MCF 10A (cell line): Measurements from ENCODE around the gene FLYWCH1. TPM values are rescaled to one million over a fixed set of nuclear protein-coding genes. Genes with fewer than 3 reads are reported as not detected.

Experiments
- BruUV-seq: library from RNA; stranded (reverse); fragments of 400-500 nt; replicated peaks from 2 replicates; lab custom pipeline; 2021; lab: Mats Ljungman, UMichigan
- CTCF ChIA-PET: fragments of 300-600 bp; sonication (Branson Sonifier 250); formaldehyde crosslinking; extraction: SDS; loops from one replicate; lab custom pipeline; 2021; ENCODE audit warnings: antibody characterized with exemption, inconsistent platforms; lab: Yijun Ruan, JAX
- POLR2A ChIA-PET: fragments of 300-600, 350-650 bp; sonication (Branson Sonifier 250); formaldehyde crosslinking; extraction: SDS; loops from one replicate; lab custom pipeline; 2020; ENCODE audit warnings: antibody characterized with exemption, inconsistent platforms; lab: Yijun Ruan, JAX
- DNase-seq: peaks from one replicate; pipeline ENCODE4 v3.0.0-alpha.2; 2018; ENCODE audit not compliant: unreplicated experiment
- H3K27ac Mint-ChIP-seq: one replicate; pipeline ENCODE4 v1.8.0; 2022; ENCODE audit warnings: mild to moderate bottlenecking, low read depth, mixed read lengths; ENCODE audit not compliant: unreplicated experiment
- H3K27me3 Mint-ChIP-seq: one replicate; pipeline ENCODE4 v1.8.0; 2022; ENCODE audit warnings: mixed read lengths; ENCODE audit not compliant: insufficient read depth, unreplicated experiment
- H3K36me3 Mint-ChIP-seq: one replicate; pipeline ENCODE4 v1.8.0; 2022; ENCODE audit warnings: mild to moderate bottlenecking, moderate library complexity, mixed read lengths; ENCODE audit not compliant: insufficient read depth, unreplicated experiment
- H3K4me1 Mint-ChIP-seq: one replicate; pipeline ENCODE4 v1.8.0; 2022; ENCODE audit warnings: mixed read lengths; ENCODE audit not compliant: insufficient read depth, unreplicated experiment
- H3K4me3 Mint-ChIP-seq: one replicate; pipeline ENCODE4 v1.8.0; 2022; ENCODE audit warnings: mild to moderate bottlenecking, moderate library complexity, mixed read lengths; ENCODE audit not compliant: unreplicated experiment
- H3K9me3 Mint-ChIP-seq: one replicate; pipeline ENCODE4 v1.8.0; 2022; ENCODE audit warnings: mixed read lengths; ENCODE audit not compliant: unreplicated experiment
- CTCF ChIP-seq: fragments of 200-600 bp; IDR thresholded peaks from one replicate; pipeline ENCODE4 v1.8.0; 2022; ENCODE audit warnings: antibody characterized with exemption, mild to moderate bottlenecking; ENCODE audit not compliant: unreplicated experiment
- intact Hi-C: fragments of 100-400 bp; cut with micrococcal nuclease; formaldehyde crosslinking; loops from 2 replicates; pipeline ENCODE4 v1.14.1; 2022
- total RNA-seq: library from RNA; stranded (reverse); gene quantifications from 2 replicates; pipeline ENCODE4 v1.2.3, GENCODE V29; 2022

FLYWCH1 gene
- total RNA-seq, 1 experiment from 2014 or later, result 76.3 TPM

- DNase-seq, result no peak
- BruUV-seq, result no TSS peak
- no peaks in the 10 kb centered on the region for H3K9me3 Mint-ChIP-seq
- intact Hi-C loops, result no loop called here
- H3K4me3 Mint-ChIP-seq, result no peak overlapping the region
- H3K27me3 Mint-ChIP-seq, result peaks cover 11% of the 10 kb centered on the region
- peaks cover under 1% of the 10 kb centered on the region for H3K36me3 Mint-ChIP-seq
- POLR2A ChIA-PET, result no interaction called here
- no peak overlapping the region for H3K27ac Mint-ChIP-seq
- H3K4me1 Mint-ChIP-seq, result peaks cover 9% of the 10 kb centered on the region
- CTCF ChIA-PET, result no interaction called here
- TF ChIP-seq CTCF, result no peak
Measured at GRCh38 chr16:2954656-2955381, 43.1 kb downstream of the FLYWCH1 start.

- Mint-ChIP-seq H3K4me1 (peaks cover 9% of the 10 kb centered on the region), H3K4me3 (no peak overlapping the region), H3K36me3 (no peaks in the 10 kb centered on the region), H3K9me3 (no peaks in the 10 kb centered on the region), H3K27ac (no peak overlapping the region), H3K27me3 (peaks cover 11% of the 10 kb centered on the region)
- no TSS peak for BruUV-seq
- ChIA-PET POLR2A (no interaction called here), CTCF (no interaction called here)
- no peak for TF ChIP-seq CTCF
- no peak for DNase-seq
- intact Hi-C loops, result no loop called here
Measured at GRCh38 chr16:2955438-2955778, 43.7 kb downstream of the FLYWCH1 start.

GRCh38 chr16:2955779-2956578, 44.2 kb downstream of the FLYWCH1 start:
- ChIA-PET POLR2A (no interaction called here), CTCF (interaction anchor here (0.7 kb wide), 1 partner anchor 16 kb away, joined by 3 read pairs; no protein-coding TSS in a partner anchor)
- Mint-ChIP-seq H3K27me3 (peaks cover 11% of the 10 kb centered on the region), H3K27ac (no peak overlapping the region), H3K4me1 (peaks cover 9% of the 10 kb centered on the region), H3K4me3 (no peak overlapping the region), H3K36me3 (no peaks in the 10 kb centered on the region), H3K9me3 (no peaks in the 10 kb centered on the region)
- TF ChIP-seq CTCF, result no peak
- no peak for DNase-seq
- intact Hi-C loops, result no loop called here
- no TSS peak for BruUV-seq

GRCh38 chr16:2956579-2956956, 44.8 kb downstream of the FLYWCH1 start:
- no peak overlapping the region for H3K27ac Mint-ChIP-seq
- peaks cover 11% of the 10 kb centered on the region for H3K27me3 Mint-ChIP-seq
- H3K9me3 Mint-ChIP-seq, result no peaks in the 10 kb centered on the region
- intact Hi-C loops, result no loop called here
- H3K36me3 Mint-ChIP-seq, result no peaks in the 10 kb centered on the region
- ChIA-PET CTCF (interaction anchor here (0.7 kb wide), 1 partner anchor 16 kb away, joined by 3 read pairs; no protein-coding TSS in a partner anchor), POLR2A (no interaction called here)
- no peak for TF ChIP-seq CTCF
- H3K4me1 Mint-ChIP-seq, result peaks cover 9% of the 10 kb centered on the region
- H3K4me3 Mint-ChIP-seq, result no peak overlapping the region
- DNase-seq, result no peak
- BruUV-seq, result no TSS peak
